ENCODE results near the gene PET100.

DNA sequence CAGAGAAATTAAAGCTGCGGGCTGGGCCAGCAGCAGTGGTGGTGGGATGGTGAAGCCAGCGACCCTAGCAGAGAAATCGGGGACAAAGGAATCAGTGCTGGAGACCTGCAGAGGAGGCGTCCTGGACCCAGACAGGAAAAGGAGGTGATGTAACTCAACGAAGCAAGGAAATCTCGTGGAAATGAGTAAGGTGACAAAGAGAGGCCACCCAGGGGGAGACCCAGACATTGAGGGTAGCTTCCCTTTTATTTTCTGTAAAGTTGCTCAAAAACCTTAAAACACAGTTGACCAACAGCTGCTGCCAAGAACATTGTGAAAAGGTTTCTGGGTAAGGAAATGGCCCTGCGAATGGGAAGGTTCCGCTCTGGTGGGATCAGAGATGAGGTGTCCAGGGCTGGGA is 26.0 kb downstream of the PET100 start:
- TF ChIP-seq, protein P1, sequence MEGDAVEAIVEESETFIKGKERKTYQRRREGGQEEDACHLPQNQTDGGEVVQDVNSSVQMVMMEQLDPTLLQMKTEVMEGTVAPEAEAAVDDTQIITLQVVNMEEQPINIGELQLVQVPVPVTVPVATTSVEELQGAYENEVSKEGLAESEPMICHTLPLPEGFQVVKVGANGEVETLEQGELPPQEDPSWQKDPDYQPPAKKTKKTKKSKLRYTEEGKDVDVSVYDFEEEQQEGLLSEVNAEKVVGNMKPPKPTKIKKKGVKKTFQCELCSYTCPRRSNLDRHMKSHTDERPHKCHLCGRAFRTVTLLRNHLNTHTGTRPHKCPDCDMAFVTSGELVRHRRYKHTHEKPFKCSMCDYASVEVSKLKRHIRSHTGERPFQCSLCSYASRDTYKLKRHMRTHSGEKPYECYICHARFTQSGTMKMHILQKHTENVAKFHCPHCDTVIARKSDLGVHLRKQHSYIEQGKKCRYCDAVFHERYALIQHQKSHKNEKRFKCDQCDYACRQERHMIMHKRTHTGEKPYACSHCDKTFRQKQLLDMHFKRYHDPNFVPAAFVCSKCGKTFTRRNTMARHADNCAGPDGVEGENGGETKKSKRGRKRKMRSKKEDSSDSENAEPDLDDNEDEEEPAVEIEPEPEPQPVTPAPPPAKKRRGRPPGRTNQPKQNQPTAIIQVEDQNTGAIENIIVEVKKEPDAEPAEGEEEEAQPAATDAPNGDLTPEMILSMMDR (IDR thresholded peaks at IDR 0.05), result no peak
- no peak for TF ChIP-seq ZFX (IDR thresholded peaks at IDR 0.05; ENCODE audit: borderline replicate concordance)
